ACHN (cell line): ENCODE results near the gene ZDHHC14.

Experiments used
- DNase-seq: peaks from one replicate; pipeline ENCODE4 v3.0.0-alpha.2; 2015
- in situ Hi-C: cut with HindIII; loops from 2 replicates; pipeline ENCODE4 v1.10.0; 2017; ENCODE audit warnings: low sequenced_read_pairs, low pct_ligation_motif_present, low pct_unique_long_range_greater_than_20kb

ZDHHC14 gene

DNA sequence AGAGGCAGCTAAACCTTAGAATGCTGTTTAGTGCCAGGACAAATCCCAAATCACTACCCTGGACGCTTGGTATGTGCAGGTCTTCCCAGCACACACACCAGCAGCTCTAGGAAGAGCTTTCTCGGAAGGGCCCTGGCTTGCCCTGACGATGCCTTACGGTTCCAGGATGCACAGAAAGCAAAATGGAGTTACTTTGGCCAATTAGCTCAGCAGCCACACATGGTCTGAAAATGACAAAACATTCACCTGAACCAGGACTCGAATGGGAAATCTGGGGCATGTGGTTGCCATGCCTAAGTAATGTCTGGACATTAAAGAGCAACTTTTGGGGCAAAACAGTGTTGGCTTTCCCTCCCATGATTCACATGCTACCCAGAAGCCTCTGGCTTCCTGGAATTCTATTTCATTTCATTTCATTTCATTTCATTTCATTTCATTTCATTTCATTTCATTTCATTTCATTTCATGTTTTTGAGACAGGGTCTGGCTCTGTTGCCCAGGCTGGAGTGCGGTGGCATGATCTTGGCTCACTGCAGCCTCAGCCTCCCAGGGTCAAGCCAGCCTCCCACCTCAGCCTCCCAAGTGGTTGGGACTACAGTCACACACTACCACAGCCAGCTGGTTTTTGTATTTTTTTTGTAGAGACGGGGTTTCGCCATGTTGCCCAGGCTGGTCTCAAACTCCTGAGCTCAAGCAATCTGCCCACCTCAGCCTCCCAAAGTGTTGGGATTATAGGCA lies 153.3 kb downstream of the ZDHHC14 start:
- in situ Hi-C loops: no loop called here
- DNase-seq: no peak

DNA sequence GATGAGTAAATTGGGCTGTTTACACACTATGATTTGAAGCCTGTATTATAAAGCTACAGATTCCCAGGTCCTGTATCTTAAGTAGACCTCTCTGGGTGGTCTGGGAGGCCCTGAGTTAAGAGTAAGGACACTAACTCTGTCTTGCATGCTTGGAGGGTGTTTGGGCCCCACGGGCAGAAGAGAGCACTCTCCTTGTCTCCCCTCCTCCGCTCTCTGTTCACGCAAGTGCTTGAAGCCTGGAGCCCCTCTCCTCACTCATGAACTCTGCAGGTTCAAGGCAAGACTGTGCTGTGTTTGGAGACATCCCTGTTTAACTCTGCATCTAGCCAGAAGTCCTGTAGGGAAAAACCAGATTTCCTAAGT lies 154.0 kb downstream of the ZDHHC14 start:
- in situ Hi-C loops: no loop called here

DNA sequence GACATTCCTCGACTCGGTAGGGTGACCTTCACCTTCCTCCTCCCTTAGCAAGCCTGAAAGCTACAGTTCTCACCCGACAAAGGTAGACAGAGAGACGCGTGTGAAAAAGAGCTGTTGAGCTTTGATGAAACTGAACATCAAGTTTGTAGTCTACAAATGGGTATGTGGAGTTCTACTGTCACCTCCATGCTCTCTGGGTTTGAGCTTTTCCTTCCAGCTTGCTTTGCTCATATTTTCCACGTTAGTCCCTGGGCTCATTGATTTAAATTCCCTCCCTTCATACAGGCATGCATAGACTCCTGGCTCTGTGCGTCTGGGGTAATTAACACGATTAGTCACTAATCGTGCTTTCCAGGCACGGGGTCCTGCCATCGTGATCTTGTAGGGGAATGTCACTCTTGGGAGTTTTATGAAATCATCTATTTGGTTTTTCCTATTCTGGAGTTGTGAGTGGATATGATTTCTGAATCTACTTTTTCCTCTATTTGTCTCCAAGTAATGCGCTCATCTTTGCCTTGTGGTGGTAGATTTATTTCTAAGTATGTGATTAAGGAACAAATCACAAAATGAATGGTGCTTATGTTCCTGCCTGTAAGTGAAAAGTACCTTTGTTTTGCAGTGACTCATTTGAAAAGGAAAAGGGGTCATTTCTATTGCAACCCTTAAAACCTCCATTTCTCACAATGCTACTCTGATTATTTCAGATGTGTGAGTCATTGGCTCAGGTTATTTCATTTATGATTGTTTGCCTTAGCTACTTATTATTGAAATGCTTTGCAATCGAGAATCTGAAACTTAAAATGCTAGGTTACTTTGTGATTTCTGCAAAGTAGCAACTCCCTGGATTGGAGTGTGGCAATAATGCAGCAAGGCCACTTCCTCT lies 154.6 kb downstream of the ZDHHC14 start:
- in situ Hi-C loops: no loop called here
- DNase-seq: peak; percentile 9

More for the DNA sequence above, 154.0 kb downstream of the ZDHHC14 start:
- no peak for DNase-seq

DNA sequence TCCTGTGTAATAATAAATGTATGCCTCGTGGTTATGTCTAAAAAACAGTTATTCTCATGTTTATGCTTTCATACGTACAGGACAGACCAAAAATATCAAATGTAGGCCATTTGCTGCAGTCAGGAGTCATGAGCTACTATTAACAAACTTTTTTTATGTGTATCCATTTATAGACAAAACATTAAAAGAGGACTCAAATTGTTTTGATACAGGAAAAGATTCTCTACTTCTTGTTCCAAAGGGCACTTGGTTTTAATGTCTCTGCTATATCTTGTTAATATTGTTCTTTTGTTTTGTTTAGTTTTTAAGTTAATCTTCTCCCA lies 155.2 kb downstream of the ZDHHC14 start:
- no peak for DNase-seq
- in situ Hi-C loops: no loop called here

DNA sequence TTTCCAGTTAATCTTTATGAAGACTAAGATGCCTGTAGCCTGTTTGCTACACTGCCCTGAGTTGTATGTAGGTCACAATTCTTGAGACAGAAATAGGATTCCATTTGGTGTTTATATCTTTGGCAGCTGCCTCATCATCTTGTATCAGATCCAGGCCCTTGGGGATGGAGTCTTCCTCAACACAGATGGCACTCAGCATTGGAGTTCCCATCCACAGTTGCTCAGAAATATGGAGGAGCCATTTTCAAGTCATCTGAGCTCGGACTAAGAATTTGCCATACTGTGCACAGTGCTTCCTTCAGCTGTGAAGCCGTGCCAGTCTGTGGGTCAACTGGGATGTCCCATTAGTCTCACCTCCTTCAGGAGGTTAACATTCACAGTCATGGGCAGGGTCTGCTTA lies 156.6 kb downstream of the ZDHHC14 start:
- no peak for DNase-seq
- in situ Hi-C loops: no loop called here

DNA sequence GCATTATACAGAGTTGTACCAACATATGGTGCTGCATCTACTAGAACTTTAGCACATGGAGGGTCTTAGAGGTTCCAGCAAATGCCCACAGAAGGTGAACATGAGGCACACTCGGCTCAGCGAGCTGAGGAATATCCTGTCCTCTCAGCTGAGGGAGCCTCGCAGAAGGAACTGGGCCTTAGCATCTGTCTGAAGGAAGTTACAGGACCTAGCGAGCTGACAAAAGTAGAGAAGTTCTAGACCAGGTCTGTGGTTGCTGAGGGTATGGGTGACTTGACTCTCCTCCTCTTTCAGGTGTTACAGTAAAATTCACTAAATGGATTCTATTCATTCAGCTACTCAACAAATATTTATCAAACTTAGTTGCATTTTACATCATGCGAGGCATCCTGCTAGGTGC lies 157.2 kb downstream of the ZDHHC14 start:
- in situ Hi-C loops: no loop called here
- DNase-seq: no peak

DNA sequence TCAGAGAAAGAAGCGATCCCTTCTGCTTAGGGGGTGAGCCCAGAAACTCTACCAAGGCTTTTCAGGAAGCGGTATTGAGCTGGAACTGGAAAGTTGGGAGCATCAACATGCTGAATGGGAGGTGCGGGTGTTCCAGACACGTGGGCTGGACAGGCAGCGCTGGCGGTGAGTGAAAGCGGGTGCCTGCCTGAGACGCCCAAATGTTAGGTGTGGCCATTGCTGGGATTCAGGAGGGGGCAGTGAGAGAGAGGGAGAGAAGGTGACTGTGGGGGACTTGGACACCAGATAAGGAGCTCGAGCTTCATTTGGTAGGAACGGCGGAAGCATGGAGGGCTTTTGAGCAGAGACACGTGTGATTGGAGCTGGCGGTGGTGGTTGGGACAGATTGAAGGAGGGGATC lies 157.7 kb downstream of the ZDHHC14 start:
- no peak for DNase-seq
- in situ Hi-C loops: no loop called here

DNA sequence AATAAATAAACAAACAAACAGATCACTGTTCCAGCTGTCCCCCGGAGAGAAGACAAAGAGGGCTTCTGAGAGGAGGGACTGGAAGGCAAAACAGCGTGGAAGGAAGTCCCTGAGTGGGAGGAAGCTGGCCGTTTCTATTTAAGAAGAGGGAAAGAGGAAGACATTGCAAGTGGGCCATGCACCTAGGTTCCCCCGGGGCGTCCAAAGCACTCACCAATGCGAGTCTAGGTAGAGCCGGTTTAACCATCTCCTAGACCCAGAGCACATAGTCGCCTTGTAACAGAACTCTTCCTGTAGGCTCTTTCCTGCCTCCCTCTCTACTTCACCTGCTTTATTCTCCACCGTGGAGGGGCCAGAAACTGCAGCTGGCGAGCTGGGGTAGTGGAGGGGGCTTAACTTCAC lies 158.4 kb downstream of the ZDHHC14 start:
- in situ Hi-C loops: no loop called here

DNA sequence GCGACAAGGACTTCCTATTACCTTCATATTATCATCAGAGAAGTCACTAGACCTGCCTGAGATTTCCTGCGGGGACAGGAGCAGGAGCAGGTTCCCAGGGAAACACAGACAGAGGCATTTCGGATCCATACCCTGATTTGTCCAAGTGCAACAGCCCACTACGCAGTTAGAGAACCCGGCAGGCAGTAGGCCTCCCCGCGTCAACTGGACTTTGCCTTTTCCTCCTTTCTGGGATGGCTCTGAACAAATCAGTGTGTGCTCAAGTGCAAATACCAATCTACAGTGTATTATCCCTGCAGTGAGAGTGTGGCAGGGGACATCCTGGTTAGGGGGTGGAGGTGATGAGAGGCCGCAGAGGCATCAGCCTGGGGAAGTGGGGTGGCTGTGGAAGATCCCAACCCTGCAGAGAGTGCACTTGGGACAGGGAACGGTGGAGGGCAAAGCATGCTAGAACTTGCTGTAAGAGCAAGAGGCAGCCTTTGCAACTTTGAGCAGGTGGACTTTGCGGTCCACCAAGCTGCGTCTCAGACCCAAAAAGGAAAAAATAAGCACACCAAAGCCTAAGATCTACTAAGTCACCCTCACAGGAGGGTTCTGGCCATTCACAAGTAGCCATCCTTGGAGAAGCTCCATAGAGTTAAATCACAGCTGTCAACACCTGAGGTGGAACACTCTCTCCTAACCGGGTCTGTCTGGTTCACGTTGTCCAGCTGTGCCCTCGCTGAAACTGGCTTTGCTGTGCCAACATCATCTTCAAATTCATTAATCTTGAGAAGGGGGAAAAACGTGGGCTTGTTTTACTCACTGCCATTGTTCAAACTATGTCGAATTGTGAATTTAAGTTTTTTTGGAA lies 159.1 kb downstream of the ZDHHC14 start:
- DNase-seq: no peak
- in situ Hi-C loops: no loop called here

More for the DNA sequence above, 158.4 kb downstream of the ZDHHC14 start:
- no peak for DNase-seq

DNA sequence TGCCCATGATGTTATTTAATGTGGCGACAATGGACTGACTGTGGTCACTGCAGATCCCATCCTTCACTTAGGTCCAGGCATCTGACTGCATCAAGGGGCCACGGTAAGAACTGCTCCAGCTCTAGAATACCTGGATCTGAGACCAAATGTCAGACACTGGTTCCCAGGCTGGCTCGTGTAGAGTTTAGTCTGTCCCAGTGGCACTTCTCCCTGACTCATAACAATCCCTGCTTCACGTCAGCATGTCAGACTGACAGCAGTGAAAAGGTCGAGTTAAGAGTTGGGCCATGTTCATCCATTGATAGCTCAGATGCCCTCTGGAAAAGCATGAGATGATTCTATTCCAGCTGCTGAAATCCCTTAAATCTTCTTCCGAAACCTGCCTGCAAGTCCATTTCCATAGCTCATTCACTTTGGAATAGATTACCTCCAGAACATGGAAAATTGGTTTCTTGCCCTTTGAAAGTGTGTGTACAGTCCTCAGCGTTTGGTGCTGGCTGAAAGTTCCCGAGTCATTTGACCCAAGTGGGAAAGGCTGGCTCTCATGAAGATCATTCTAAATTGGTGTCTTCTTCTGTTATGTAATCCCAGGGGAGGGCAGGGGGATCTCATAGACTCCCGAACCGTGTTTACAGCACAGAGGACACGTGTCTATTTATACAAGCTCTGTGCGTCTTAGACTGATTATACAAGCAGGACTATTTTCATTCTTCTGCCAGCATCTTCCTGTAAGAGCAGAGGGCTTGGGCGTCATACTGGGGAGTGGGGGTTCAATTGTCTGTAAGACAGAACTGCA lies 160.8 kb downstream of the ZDHHC14 start:
- no peak for DNase-seq
- in situ Hi-C loops: no loop called here

DNA sequence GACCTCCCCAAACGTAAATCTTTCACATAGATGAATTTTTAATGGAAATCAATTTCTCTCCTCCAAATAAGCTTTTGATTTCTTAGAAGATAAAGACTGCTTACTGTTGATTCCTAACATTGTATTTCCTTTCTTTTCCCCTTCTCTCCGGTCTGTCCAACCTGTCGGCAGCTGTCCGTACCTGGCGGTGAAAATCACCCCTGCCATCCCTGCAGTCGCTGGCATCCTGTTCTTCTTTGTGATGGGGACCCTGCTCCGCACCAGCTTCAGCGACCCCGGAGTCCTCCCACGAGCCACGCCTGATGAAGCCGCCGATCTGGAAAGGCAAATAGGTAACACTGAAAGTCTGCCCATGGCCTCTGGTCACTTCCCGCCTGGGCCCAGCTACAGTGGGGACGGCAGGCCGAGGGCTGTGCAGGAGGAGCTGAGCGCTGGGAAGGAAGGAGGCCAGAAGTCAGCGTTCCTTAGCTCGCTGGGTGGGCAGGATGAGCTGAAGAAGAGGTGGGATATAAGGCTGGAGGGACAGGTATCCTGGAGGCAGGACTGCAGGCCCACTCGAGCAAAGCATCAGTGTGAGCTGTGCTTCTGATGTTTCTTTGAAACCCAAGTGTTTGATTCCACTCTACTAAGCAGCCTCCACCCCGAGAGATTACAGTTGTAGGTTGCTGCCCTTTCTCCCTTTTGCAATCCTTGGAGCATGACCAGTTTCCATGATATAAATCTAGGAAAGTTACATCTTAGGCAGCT lies 161.6 kb downstream of the ZDHHC14 start:
- no peak for DNase-seq
- in situ Hi-C loops: no loop called here

DNA sequence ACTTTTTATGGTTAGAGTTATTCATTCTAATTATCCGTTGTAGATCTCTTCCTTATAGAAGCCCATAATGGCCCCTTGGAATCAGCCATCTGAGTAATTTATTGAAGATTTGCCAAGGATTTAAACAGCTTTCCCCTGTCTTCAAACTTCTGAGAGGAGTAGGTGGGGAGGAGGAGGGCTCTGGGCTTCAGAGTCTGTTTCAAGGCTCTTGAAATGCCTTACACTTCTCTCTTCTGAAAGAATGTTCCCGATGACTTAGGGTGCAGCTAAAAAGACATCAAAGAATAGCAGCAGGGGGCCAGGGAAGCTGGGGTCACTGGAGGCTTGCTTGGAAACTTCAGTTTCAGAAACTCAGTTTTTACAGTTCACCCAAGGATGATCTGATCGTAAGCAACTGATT lies 165.3 kb downstream of the ZDHHC14 start:
- in situ Hi-C loops: no loop called here
- DNase-seq: no peak

DNA sequence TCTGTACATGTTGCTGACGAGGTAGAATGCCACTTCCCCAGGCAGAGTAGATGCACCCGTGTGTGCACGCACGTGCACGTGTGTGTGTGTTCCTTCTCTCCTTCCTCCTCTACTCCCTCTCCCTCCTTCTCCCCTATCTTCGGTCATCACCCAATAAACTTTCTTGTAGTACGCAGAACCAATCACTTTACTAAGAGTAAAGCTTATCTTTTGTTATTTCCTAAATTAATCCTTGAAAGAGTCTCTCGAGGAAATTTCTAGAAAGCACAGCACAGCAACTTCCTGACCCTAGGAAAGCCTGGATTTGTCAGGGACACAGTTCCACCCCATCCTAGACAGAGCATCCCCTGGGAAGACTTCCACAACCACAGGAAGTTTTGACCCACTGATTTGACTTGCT lies 166.1 kb downstream of the ZDHHC14 start:
- DNase-seq: no peak
- in situ Hi-C loops: no loop called here

DNA sequence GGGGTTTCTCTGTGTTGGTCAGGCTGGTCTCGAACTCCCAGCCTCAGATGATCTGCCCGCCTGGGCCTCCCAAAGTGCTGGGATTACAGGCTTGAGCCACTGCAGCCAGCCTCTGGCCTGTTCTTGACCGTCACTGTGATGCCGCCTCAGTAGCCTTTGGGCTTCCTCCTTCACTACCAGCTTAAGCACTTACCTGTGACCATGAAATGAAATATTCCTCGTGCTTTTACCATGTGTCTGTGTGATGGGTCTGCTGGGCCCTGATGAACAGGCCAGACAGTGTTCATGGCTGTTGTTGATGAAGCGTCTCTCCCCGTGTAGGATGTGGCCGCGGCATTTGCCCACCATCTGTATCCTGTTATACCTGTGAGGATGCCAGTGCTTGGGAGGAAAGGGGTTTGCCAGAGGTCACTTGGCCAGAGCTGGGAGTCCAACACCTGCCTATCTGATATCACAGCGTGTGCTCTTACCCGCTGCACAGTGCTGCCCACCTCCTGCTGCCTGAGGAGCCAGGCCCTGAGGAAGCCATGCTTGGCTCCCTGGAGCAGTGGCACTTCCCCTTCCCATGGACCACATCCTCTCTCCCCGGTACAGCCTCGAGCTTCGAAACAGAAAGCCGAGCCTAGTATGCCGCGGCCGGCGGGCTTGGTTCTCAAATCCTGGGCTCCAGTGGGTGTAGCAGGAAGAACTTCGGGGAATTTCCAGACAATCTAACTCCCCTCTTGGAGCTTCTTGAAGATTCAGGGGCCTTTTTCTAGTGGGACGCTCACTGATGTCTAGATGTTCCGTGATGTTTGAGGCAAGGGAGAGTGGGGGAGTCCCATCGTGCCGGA lies 167.9 kb downstream of the ZDHHC14 start:
- DNase-seq: no peak

DNA sequence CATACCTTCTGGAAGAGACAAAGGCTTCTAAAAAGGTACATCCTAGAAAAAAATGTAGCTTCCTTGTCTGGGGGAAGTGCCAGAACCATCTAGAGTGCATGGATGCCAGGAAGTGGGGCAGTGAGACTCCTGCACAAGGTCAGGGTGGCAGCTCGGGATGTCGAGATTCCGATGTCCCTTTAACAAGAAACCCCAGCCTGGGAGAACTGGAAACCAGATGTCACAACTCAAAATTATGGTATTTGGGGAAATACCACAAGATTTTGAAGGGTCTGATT lies 168.4 kb downstream of the ZDHHC14 start:
- no peak for DNase-seq

More for the DNA sequence above, 167.9 kb downstream of the ZDHHC14 start:
- in situ Hi-C loops: no loop called here

DNA sequence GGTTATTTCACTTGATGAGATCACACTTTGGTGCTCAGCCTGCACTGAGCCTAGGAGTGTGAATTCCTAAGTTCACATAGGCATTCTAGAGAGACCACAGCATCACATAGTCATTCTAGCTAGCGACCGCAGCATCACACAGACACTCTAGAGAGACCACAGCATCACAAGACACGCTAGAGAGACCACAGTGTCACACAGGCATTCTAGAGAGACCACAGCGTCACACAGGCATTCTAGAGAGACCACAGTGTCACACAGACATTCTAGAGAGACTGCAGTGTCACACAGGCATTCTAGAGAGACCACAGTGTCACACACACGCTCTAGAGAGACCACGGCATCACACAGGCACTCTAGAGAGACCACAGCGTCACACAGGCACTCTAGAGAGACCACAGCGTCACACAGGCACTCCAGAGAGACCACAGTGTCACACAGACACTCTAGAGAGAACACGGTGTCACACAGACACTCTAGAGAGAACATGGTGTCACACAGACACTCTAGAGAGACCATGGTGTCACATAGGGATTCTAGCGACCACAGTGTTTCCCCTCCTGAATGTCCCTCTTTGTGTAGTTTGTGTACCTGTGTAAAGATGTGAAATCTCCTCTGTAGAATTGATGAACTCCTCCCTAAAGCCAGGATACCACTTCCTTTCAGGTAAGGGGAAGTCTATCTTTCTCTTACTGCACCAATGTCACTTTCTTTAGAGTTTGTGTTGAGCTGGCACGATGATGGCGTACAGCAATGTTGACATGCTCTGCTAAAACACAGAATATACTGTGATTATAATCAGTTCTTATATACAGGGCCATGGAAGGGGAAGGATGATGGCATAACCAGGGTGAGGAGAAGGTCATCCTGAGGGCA lies 169.4 kb downstream of the ZDHHC14 start:
- DNase-seq: no peak
- in situ Hi-C loops: no loop called here

More for the DNA sequence above, 168.4 kb downstream of the ZDHHC14 start:
- in situ Hi-C loops: no loop called here
